ENCODE results near the gene OSGIN1. TPM values are rescaled to one million over a fixed set of nuclear protein-coding genes. Genes with fewer than 3 reads are reported as not detected.

Gene OSGIN1
- total and polyA plus RNA-seq, 2 of the 8 experiments (the other 6 are each of a cell fraction or from before 2014, with no cell fraction given) = 0.58 to 0.76 TPM

GRCh38 chr16:83951544-83951943 lies 1.5 kb upstream of the OSGIN1 start:
- H3K18ac ChIP-seq (ENCODE audit: extremely low read depth, low read length) = no peak overlapping the region
- H3K4me1 ChIP-seq (replicated peaks in 1 of 4; ENCODE audit: control insufficient read depth in 3 of 4, insufficient read depth in 4 of 4, low read length in 3 of 4) = peaks cover 2 to 7% (median 4%) of the 10 kb centered on the region in 4 experiments; a peak in 6 of 7 replicates
- WGBS, 2 experiments (ENCODE audit: extremely low coverage in 1 of 2, insufficient coverage in 1 of 2, insufficient read length in 1 of 2, insufficient replicate concordance in 2 of 2, low coverage in 1 of 2, low lambda C conversion rate in 2 of 2, missing lambda C conversion rate in 1 of 2) = 71% methylated on average over 6 of the region's 8 CpGs; no CpG with 5 or more reads in 1 of the 2 experiments
- H3K4ac ChIP-seq (replicated peaks; ENCODE audit: insufficient read length, low read depth, low read length) = no peak overlapping the region
- H3K4me2 ChIP-seq (ENCODE audit: insufficient read depth in 1 of 2, low read depth in 2 of 2, low read length in 2 of 2) = no peak overlapping the region
- no peak overlapping the region for H2BK120ac ChIP-seq (replicated peaks; ENCODE audit: low read depth, low read length)
- H3K23me2 ChIP-seq (ENCODE audit: low read depth, low read length) = 0 out of 2 replicates have a peak, but pooled peaks cover 1% of the 10 kb centered on the region
- H4K8ac ChIP-seq (ENCODE audit: extremely low read depth, insufficient read depth, low read length) = no peak overlapping the region
- H3K4me3 ChIP-seq (ENCODE audit: extremely low read depth in 1 of 4, insufficient read depth in 2 of 4, low read depth in 3 of 4, low read length in 4 of 4) = no peak overlapping the region
- H3K36me3 ChIP-seq (ENCODE audit: control insufficient read depth in 2 of 4, insufficient read depth in 4 of 4, low read length in 3 of 4) = no peaks in the 10 kb centered on the region
- H2BK12ac ChIP-seq (ENCODE audit: low read depth, low read length) = no peak overlapping the region
- H4K5ac ChIP-seq (ENCODE audit: insufficient read length, low read depth, low read length) = no peak overlapping the region
- H2BK20ac ChIP-seq (ENCODE audit: low read length) = no peak overlapping the region
- H3K14ac ChIP-seq (ENCODE audit: insufficient read length) = no peak overlapping the region
- no peak overlapping the region for H2BK5ac ChIP-seq (ENCODE audit: low read depth, low read length)
- H3K9me3 ChIP-seq (ENCODE audit: insufficient read depth in 2 of 2, low read depth in 1 of 2, low read length in 1 of 2) = no peaks in the 10 kb centered on the region
- no peak overlapping the region for H2AK5ac ChIP-seq (ENCODE audit: low read depth, low read length)
- no peaks in the 10 kb centered on the region for H3K79me1 ChIP-seq (ENCODE audit: low read depth, low read length)
- no peak overlapping the region for H3K9ac ChIP-seq (replicated peaks in 1 of 4; ENCODE audit: extremely low read depth in 1 of 4, low read depth in 3 of 4, low read length in 3 of 4)
- ChIA-PET CTCF (ENCODE audit: partially characterized antibody) (interaction anchor here (3.6 to 16.0 kb wide), 2 partner anchors 25 to 109 kb away, joined by 13 to 366 read pairs; no protein-coding TSS in a partner anchor), POLR2A (ENCODE audit: partially characterized antibody) (no interaction called here)
- H3K56ac ChIP-seq (replicated peaks; ENCODE audit: insufficient read length, low read depth, low read length) = no peak overlapping the region
- H3K27me3 ChIP-seq (replicated peaks in 1 of 4; ENCODE audit: control insufficient read depth in 3 of 4, extremely low read depth in 1 of 4, insufficient read depth in 3 of 4, low read length in 3 of 4) = no peaks in the 10 kb centered on the region
- H2BK15ac ChIP-seq (ENCODE audit: low read length) = no peak overlapping the region
- H3K79me2 ChIP-seq (ENCODE audit: control insufficient read depth in 1 of 2, insufficient read depth in 2 of 2, low read length in 2 of 2) = no peaks in the 10 kb centered on the region
- TF ChIP-seq BRCA1 (IDR thresholded peaks at IDR 0.05; ENCODE audit: low read depth, low read length) (no peak), HDAC6 (IDR thresholded peaks at IDR 0.05; ENCODE audit: low read depth, low read length) (no peak), KDM1A (IDR thresholded peaks at IDR 0.05; ENCODE audit: borderline replicate concordance, low read length) (no peak), SIRT6 (IDR thresholded peaks at IDR 0.05; ENCODE audit: low read length) (no peak), TAF1 (IDR thresholded peaks at IDR 0.05; ENCODE audit: low read depth, low read length) (no peak), CBX5 (IDR thresholded peaks at IDR 0.05; ENCODE audit: low read depth, low read length) (no peak), RNF2 (IDR thresholded peaks at IDR 0.05; ENCODE audit: borderline replicate concordance, low read depth, low read length, missing control alignments, poor library complexity, severe bottlenecking) (no peak)
- no peak overlapping the region for H4K91ac ChIP-seq (replicated peaks; ENCODE audit: insufficient read length, low read length)
- no peak for DNase-seq (ENCODE audit: low read depth in 1 of 2, low spot score in 2 of 2)
- no peak overlapping the region for H2AFZ ChIP-seq (ENCODE audit: low read length)
- no peak for FAIRE-seq
- H4K20me1 ChIP-seq (replicated peaks in 1 of 2; ENCODE audit: control insufficient read depth in 1 of 2, insufficient read depth in 2 of 2, low read length in 2 of 2) = no peaks in the 10 kb centered on the region
- H3K27ac ChIP-seq (ENCODE audit: low read depth, low read length) = no peak overlapping the region
- H3K23ac ChIP-seq (ENCODE audit: insufficient read length) = no peak overlapping the region

Data from H1 (cell line).